GM21367 (cell line): ENCODE results near the gene RAB12.
A peak's percentile ranks its signal among the peaks of the same experiment; 100 is the strongest.
"Not testable (repeated sequence)": the region's sequence is repeated elsewhere in the genome, so short reads cannot be mapped to it uniquely, and the experiment has no call there.

ENCODE experiments used
- ATAC-seq: cut with Tn5 transposase; IDR thresholded peaks from one replicate; pipeline ENCODE4 v1.9.1; 2021; ENCODE audit not compliant: unreplicated experiment

RAB12 gene, protein sequence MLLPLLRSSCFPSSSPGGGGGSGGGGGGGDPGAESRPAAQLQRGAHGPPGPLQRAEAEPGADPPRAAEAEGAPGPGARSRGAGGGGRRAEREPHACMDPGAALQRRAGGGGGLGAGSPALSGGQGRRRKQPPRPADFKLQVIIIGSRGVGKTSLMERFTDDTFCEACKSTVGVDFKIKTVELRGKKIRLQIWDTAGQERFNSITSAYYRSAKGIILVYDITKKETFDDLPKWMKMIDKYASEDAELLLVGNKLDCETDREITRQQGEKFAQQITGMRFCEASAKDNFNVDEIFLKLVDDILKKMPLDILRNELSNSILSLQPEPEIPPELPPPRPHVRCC

DNA sequence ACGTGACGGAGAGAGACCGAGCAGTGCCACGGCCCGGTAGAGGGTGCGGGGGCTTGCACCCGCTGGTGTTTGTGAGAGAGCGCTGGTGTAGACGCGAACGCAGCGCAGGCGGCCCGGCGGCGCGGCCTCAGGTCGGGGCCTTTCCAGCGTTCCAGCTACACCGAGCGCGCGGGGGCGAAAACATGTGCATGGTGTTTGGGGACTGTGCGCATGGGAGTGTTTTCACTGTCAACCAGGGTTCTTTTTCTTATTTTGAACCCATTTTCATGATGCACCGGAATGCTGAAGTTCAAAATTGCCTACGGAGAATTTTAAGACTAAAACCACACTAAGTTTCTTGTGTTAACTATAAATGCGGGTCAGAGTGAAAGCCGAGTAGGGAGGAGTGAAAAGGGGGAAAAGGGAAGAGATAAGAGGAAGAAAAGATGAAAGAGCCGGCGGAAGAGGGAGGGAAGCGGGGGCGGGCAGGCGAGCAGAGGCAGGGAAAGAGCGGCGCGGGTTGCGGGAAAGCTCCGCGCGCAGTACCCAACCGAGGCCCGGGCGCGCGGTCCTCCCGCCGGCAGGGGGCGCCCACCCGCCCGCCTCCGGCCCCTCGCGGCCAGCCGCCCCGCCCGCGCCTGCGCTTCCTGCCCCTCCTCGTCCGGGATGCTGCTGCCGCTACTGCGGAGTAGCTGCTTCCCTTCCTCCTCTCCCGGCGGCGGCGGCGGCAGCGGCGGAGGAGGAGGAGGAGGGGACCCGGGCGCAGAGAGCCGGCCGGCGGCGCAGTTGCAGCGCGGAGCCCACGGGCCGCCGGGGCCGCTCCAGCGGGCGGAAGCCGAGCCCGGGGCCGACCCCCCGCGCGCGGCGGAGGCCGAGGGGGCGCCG is at the start of gene RAB12:
RAB12 (plus strand) TSS at position 643 of the 864 bp plus-strand sequence; CDS start at position 646, 3 bp downstream.
- ATAC-seq: peak; percentile 35

DNA sequence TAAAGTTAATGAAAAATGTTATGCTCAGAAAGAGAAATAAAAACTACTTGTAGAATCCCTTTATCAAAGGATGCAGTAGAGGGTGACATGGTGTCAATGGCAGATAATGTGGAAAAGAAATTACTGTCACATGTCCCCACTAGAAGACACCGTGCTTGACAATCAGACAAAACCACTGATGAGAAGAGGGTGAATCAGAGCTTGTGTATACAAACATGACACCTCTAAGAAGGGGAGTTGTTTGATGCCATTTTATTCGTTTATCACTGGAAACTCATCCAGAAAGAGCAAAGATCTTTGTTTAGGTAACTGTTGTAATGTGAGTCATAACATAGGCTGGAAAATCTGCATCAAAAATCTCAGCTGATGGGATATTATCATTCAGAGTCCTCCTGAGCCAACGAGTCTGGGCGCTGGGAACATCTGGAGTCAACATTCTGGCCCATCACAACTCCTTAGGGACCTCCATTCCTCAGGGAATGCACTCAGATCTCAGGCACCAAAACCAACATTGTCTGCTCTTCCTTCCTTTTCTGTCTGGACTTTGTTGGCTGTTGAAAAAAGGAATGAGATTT is 49.5 kb upstream of the RAB12 start:
- ATAC-seq: no peak

DNA sequence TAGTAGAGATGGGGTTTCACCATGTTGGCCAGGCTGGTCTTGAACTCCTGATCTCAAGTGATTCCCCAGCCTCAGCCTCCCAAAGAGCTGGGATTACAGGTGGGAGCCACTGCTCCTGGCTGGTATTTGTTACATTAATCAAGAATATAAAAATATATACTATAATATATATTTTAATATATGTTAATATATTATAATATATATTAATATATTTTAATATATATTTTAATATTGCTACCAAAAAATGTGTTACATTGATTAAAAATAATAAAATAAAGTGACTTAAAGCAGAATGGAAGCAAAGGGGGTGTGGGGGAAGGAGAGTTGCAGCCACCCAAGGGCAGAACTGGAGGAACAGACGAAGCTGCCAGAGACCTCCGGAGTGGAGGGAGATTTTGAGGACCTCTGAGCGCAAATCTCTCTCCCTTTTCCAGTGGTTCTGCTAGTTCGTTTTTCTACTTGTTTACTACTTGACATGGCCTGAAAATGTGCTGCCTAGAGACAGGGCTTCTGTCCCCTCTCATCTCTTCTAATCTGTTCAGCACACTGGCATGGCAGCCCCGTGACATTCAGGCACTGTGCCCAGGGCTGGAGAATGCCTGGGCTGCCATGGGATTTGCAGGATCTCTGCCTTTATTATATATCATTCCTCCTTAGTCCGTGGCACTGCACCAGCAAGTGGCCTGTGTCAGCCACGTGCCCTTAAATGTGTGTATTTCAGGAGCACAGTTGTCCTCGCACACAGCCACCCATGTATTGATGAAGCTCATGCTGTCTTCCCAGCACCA is 47.9 kb upstream of the RAB12 start:
- ATAC-seq: no peak

DNA sequence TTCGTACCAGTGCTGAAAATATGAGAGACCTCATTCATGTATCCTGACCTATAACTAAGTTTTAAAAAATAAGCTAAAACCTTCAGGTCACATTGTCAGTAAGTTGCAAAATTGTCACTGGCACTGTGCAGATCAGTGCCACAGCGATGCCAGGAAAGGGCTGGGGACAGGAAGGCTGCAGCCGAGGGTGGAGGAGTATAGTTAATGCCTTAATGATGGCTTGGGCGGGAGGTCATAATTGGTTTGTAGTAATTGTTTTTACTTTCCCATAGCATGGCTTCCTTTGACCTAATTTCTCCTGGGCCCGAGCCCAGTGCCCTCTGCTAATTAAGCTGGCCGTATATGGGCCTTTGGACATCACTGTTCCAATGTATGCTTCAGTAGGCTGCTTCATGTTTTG is 47.2 kb upstream of the RAB12 start:
- ATAC-seq: no peak

DNA sequence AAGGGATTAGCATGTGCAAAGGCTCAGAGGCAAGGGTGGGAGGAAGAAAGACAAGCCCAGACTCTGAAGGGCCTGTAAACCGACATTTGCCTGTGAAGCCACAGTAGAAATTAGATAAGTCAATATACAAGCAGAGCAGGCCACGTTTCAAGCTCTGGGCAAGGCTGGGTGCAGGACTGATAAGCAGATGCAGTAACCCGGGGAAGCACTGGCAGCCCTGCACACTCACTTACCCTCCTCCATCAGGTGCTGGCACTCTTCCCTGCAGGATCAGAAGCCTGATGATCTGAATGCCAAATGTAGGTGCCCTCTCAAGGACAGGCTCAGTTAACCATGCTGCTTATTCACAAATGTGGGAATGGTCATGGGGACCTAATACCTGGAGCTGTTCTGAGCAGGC is 46.3 kb upstream of the RAB12 start:
- ATAC-seq: no peak

DNA sequence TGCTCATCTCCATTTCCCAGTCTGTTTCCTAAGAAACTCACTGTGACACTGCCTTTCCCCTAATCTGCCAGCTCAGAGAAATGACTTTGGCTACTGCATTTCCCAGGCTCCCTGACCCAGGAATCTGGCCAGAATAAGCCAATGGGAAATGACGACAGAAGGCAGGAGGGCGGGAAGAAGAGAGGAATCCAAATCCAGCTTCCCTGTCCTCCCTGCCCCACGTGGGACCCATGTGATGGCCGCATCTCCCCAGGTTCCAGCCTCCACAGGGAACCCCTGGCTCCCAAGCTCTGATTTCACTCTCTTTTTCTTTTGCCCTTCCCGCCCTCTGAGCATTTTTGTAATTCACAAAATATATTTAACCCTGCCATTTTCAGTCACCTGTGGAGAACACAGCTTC is 37.8 kb upstream of the RAB12 start:
- no peak for ATAC-seq

DNA sequence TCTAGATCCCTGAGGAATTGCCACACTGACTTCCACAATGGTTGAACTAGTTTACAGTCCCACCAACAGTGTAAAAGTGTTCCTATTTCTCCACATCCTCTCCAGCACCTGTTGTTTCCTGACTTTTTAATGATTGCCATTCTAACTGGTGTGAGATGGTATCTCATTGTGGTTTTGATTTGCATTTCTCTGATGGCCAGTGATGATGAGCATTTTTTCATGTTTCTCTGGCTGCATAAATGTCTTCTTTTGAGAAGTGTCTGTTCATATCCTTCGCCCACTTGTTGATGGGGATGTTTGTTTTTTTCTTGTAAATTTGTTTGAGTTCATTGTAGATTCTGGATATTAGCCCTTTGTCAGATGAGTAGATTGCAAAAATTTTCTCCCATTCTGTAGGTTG is 35.5 kb upstream of the RAB12 start:
- ATAC-seq: not testable (repeated sequence)

DNA sequence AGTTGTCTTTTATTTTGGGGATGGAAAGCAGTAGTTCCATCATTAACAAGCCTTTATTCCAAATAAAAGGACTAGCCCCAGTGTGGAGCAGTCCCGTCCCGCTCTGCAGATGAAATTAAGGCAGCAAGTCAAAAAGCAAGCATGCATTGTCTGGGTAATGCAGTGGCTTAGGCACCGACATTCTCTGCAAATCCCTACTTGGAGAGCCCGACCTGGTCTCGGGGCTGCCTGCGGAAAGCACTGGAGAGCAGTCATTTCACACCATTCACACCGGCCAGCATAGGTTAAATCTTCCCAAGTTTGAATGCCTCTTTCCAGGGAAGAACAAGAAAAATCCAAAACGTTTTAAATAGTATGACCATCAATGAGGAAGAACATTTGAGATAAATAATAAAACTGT is 24.4 kb upstream of the RAB12 start:
- no peak for ATAC-seq

DNA sequence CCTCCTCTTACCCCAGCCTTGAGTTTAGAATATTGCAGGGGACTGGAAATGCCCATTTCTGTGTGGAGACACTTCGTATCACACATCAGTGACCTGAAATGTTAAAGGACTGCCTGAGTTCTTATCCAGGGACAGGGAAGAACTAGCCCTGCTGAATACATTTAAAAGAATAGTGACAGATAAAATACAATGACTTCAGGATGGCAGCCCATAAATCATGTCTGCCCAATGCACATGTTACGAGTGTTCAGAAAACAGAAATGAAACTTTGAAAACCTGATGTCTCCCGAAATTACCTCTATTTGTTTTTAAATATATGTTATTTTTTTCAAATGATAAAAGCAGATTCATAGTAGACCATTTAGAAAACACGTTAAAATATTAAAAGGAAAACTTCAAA is 22.3 kb upstream of the RAB12 start:
- ATAC-seq: no peak

DNA sequence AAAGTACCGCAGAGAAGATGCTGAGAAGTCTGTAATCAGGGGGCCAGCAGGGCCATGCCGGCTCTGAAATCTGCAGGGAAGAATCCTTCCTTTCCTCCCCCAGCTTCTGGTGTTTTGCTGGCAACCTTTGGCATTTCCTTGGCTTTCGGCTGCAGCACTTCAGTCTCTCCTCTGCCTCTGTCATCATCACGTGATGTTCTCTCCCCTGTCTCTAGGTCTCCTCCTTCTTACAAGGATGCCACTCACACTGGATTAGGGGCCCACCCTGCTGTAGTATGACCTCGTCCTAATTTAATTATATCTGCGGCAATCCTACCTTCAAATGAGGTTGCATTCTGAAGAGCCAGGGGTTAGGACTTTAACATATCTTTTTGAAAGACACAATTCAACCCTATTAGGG is 13.8 kb upstream of the RAB12 start:
- no peak for ATAC-seq

DNA sequence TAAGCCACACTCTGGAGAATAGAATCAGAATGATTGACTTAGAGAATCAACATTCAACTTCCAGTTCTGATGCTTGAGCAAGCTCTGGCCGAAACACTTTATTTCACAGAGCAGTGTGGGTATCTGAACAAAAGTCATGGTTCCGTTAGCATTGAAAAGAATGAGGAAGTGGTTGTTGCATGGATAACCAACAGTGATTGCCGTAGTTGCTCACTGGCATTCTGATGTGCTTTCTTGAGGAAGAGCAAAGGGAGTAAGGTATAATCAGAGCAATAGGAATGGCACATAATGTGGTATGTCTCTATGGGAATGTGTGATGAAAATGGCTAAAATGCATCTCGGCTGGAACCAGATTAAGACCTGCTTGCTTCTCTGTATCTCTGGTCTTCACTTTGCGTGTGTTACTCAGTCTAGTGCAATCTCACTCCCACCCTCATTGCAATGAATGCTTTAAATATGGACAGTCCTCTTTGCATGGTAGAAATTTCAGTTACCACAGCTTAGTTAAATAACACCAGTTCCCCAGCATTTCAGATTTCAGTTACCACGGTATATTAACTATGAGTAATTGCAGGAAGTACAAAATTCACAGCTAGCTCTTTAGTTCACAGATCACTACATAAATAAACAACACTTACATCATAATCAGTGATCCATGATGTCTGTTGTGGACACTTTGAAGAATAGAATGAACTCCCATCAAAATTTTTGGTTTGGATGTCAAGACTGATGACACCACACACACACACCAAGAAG is 7.8 kb upstream of the RAB12 start:
- ATAC-seq: peak; percentile 50

DNA sequence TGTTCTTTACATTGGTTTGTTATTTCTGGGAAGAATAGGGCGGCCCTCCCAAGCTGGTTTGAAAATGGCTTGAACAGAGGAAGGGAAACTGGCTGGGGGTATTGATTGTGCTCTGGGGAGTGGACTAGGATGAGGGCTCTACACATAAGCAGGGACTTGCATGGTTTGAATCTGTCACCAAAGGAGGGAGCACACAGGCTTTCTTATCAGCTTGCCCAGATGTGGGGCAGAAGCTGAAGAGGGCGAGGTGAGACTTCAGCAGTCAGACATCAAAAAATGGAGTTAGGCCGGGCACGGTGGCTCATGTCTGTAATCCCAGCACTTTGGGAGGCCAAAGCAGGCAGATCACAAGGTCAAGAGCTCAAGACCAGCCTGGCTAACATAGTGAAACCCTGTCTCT is 7.2 kb upstream of the RAB12 start:
- ATAC-seq: peak; percentile 10

DNA sequence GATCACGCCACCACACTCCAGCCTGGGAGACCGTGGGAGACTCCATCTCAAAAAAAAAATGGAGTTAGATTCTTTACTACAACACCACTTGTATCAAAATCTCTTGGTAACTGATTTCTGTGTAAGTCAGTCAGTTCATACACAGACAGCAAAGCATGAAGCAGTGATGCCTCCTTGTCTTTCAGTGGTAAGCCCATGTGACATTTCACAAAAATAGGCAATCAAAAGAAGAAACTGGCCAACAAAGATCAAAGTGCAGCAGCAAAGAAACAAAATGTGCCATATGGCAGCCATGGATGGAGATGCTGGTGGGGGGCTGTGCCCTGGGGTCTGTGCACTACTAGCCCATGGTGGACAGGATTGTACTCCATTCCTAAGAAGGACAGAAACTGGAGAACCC is 6.7 kb upstream of the RAB12 start:
- no peak for ATAC-seq

DNA sequence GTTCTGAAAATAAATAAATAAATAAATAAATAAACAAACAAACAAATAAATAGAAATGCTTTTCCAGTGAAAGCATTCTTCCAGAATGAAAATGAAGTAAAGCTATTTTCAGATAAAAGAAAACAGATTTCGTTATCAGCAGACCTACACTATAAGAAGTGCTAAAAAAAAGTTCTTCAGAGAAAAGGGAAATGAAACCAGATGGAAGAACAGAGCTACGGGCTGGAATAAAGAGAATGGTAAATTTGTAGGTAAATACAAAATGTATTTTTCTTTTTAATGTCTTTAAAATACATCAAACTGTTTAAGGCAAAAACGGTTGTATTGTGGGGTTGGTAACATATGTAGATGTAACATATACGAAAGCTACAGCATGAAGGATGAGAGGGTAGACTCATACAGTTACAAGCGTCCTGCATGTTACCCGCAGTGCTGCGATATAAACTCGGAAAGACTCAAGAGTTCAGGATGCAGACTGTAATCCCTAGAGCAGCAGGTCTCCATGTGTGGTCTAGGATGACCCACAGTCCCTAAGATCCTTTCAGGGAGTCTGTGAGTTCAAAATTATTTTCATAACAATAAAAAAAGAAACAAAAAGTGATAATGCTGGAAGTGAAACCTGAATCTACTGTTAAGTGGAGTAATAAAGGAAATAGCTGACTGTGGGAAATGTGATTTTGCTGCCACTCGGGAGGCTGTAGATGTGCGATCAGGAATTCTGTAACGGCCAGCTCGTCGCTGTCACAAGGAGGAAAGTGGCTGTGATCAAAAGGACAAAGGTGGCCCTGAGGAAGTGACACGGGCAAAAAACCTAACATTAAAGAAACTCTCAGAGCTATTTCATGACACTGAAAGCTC is 5.3 kb upstream of the RAB12 start:
- peak; percentile 23 for ATAC-seq

DNA sequence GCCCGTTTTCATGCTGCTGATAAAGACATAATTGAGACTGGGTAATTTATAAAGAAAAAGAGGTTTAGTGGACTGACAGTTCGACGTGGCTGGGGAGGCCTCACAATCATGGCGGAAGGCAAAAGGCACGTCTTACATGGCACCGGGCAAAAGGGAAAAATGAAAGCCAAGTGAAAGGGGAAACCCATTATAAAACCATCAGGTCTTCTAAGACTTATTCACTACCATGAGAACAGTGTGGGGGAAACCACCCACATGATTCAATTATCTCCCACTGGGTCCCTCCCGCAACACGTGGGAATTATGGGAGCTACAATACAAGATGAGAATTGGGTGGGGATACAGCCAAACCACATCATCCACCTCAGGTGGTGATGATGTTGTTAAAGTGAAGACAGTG is 3.3 kb upstream of the RAB12 start:
- no peak for ATAC-seq

DNA sequence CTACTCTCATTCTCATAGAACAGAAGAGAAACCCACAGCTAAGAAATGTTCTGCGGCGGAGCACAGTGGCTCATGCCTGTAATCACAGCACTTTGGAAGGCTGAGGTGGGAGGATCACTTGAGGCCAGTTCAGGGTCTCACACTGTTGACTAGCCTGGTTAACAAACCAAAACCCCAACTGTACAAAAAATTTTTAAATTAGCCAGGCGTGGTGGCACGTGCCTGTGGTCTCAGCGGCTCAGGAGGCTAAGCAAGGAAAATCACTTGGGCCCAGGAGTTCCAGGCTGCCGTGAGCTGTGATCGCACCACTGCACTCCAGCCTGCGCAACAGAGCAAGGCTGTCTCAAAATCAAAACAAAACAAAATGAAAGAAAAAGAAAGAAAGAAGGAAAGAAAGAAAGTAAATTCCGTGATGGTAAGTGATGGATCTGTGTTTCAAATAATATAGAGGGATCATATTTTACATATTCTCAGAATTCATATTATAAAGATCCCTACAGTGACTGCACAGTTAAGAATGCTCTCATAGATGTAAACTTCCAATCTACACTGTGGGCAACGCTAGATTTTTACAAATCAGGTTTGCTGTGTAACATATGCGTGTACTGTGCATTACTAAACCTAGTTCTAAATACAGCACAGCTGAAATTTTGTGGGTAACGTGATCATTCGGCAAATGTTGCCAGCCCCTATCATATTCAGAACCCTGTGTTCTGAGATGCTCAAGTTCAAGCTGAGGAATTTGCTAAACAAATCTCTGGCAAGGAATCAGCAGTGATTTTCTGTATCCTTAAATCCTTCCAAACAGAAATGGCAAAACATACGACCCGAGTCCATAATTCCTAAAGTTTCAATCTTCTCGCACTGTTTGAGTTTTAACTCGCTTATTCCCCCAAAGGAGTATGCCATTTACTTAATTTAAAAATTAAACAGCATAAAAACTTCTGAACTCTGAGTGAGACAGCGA is 1.2 kb upstream of the RAB12 start:
- ATAC-seq: peak; percentile 37

DNA sequence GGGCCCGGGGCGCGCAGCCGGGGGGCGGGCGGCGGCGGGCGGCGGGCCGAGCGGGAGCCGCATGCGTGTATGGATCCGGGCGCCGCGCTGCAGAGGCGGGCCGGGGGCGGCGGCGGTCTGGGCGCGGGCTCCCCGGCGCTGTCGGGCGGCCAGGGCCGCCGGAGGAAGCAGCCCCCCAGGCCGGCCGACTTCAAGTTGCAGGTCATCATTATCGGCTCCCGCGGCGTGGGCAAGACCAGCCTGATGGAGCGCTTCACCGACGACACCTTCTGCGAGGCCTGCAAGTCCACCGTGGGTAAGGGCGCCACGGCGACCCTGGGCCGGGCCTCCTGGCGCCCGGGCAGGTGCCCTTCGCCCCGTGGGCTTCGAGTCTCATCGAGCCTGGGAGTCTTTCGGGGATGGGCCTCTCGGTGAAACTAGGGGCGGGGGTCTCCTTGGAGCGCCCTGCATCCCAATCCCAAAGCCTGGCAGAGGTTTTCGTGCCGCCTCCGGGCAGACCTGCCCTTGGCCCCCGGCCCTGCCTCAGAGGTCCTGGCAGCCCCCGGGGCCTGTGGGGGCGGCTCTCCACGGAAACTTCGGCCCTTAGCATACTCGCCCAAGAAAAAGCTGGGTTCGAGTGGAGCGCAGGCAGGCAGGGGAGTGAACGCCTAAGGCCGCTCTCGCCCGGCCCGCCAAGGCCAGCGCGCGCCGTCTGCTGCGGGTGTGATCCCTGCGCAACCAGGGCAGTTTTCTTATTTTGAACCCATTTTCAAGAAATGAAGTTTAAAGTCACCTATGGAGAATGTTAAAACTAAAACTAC is 622 bp downstream of the RAB12 start:
- ATAC-seq: peak; percentile 7

DNA sequence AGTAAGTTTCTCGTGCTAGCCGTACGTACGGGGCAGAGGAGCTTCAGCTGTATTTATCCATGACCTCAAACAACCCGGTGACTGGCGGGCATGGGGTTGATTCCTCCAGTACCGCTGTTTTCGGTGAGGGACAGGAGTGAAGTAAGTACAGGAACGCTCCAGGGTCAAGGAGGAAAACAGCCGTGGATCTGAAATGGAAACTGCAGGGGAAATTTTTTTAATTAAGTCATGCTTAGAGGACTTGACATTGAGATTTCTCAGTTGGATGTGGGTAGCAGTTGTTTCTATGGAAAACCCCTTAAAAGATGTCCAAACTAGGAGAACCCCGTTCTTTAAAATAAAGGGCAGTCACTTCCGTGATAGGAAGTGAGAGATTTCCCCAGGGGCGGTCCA is 1.2 kb downstream of the RAB12 start:
- ATAC-seq: no peak
